GM18505 (cell line): ENCODE measurements around the gene INA.
"Not testable (repeated sequence)": the region's sequence is repeated elsewhere in the genome, so short reads cannot be mapped to it uniquely, and the experiment has no call there.

ENCODE experiments used
- ATAC-seq: cut with Tn5 transposase; IDR thresholded peaks from one replicate; pipeline ENCODE4 v1.9.1; 2021; ENCODE audit not compliant: unreplicated experiment
- POLR2A ChIP-seq: IDR thresholded peaks from 4 replicates; pipeline ENCODE4 v1.6.1; 2011; ENCODE audit warnings: borderline replicate concordance; ENCODE audit not compliant: insufficient read depth, insufficient read length; ENCODE audit errors: extremely low read depth

Gene INA

GRCh38 chr10:103276896-103277712 is at the start of gene INA:
Gene INA, plus strand, starts transcription at chr10:103277138. Its CDS starts 74 bp downstream, at chr10:103277212.
- ATAC-seq, result no peak
- TF ChIP-seq POLR2A, result no peak

DNA sequence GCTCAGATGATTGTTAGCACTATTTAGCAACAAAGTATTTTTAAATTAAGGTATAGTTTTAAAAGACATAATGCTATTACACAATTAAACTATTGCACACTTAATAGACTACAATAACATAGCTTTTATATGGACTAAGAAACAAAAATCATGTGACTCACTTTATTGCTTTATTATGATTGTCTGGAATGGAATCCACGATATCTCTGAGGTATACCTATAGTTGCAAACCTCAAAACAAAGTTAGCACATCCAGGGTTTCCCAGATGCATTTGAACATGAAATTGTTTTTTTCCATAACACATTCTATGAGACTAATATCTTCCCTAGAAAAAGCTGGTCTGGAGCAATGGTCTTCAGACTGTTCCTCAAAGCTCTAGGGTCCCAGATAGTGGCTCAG is 49.5 kb upstream of the INA start:
- no peak for ATAC-seq
- no peak for TF ChIP-seq POLR2A

DNA sequence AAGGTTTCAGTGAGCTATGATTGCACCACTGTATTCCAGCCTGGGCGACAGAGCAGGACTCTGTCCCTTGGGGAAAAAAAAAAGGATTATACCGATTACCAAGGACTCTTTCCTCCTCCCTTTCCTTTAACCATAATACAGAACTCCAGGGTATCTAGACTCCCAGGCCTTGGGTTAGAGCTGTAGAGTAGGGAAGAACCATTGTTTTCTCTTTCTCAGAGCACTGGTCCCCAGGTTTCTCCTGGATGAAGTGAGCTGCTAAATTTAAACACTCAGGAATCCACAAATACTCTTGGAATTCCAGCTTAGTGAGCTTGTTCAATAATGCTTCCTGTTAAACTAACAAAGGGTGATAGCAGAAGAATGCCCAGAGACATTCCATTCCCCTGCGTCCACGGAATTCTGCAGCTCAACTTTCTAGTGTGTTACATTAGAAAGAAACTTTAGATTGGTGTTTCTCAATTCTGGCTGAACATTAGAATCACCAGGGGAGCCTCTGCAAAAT is 45.8 kb upstream of the INA start:
- no peak for ATAC-seq
- no peak for TF ChIP-seq POLR2A

- TF ChIP-seq POLR2A, result no peak
- no peak for ATAC-seq
Observed at GRCh38 chr10:103232131-103232673, 44.7 kb upstream of the INA start.

DNA sequence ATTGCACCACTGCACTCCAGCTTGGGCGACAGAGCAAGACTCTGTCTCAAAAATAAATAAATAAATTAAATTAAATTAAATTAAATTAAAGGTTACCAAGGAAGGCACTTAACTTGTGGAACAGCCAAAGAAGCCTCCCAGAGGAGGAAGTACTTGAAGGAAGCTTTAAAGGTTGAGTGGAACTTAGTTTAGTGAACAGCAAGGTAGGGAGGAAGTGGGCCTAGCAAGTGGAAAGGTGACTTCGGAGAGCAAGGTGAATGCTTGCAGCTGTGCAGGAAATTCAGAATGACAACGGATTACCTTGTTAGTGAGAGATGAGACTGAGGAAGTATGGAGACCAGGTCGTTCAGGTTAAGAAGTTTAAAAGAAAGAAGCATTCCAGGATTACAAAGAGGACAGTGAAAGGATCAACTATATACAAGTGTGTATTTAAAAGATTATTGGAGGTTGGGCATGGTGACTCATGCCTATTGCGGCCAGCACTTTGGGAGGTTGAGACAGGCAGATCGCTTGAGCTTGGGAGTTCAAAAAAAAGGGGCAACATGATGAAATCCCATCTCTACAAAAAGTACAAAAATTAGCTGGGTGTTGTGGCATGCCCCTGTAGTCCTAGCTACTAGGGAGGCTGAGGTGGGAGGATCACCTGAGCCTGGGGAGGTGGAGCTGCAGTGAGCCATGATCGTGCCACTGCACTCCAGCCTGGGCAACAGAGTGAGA is 44.0 kb upstream of the INA start:
- TF ChIP-seq POLR2A, result no peak
- no peak for ATAC-seq

DNA sequence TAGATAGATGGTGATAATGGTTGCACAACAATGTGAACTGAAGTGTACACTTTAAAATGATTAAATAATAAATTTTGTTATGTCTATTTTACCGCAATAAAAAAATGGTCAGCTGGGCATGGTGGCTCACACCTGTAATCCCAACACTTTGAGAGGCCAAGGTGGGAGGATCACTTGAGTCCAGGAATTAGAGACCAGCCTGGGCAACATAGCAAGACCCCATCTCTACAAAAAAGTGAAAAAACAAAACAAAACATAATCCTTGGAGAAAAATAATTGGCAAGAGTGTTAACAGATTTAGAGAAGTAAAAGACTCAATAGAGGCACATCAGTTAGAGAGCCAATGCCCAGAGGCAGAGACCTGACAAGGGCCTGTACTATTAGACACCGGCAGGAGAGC is 41.2 kb upstream of the INA start:
- ATAC-seq, result no peak
- no peak for TF ChIP-seq POLR2A

DNA sequence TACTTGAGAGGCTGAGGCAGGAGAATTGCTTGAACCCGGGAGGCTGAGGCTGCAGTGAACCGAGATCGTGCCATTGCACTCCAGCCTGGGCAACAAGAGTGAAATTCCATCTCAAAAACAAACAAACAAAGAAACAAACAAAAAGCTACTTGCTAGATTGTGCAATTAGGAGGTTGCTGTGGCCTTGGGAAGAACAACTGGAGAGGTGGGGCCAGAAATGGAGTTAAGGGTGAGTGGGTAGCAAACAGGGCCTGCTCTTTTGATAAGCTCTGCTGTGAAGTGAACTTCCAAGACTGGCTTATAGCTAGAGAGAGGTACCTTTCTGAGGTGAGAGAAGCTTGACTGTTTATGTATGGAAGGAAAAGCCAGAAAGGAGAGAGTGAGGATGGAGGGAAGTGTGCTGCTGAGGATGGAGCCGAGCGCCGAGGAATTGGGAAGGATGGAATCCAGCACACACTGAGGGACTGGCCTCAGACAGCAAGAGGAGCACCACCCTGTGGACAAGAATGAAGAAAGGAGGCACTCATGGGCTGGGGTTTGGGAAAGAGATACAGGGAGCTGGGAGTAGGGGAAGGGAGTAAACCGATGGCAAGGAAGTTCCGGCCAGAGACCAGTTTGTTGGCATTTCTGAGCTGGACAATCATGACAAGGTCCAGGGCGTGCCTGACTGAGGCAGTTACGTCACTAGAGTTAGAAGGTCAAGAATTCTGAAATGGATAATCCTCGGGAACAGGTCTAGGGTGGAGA is 38.3 kb upstream of the INA start:
- no peak for ATAC-seq
- no peak for TF ChIP-seq POLR2A

DNA sequence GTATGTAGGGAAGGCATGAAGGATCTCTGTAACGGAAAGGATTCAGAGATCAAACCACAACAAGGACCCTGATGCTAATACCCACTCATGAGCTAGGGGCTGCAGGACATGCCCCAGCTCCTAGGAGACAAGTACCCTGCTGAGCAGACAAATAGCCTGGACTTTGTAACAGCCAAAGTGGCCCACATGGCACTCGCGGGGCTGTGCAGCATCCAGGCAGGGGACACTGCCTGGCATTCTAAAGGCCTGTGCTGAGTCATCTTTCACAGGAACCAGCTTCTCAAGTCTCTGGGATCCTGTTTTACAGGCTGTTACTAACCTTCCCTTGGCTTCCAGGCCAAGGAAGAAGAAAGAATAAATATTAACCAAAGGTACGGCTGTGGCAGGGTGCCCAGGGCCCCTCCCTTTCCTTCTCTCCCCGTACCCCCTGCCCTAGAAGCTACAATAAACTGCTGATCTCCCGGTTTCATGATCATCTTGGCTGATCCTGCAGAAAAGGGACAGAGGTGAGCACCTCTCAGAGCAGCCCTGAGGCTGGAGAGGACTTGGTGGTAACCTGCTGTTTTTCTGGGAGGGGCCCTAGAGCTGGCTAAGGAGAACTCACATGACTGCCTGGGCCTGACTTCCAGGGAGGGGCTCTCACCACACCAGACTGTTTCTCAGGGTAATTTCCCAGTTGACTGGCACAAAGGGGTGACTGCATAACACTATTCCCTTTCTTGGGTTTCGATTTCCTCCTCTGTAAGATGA is 35.5 kb upstream of the INA start:
- no peak for ATAC-seq

DNA sequence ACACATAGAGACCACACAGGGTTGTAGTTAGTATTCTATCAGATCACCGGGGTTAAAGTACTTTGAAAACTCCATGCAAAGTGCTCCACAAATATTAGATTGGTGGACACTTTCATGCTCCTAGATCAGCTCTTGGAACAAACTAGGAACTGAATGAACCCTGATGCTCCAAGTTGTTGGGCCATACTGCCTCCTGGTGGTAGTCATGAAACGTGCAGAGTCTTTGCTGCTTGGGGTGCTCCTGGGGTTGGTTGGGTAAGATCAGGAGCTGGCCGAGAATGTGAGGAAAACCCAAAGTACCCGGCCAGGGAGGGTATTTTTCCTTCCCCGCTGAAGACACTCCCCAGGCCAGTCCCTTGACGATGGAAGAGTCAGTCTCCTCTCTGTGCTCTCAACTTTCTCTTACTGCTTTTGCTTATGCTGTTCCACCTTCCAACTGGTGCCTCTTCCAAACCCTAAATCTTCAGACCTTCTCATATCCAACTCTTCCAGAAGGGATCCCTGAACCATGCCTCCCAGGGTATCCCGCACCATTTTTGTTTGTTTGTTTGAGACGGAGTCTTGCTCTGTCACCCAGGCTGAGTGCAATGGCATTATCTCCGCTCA is 32.2 kb upstream of the INA start:
- no peak for ATAC-seq
- no peak for TF ChIP-seq POLR2A

More for the DNA sequence above, 35.5 kb upstream of the INA start:
- no peak for TF ChIP-seq POLR2A

DNA sequence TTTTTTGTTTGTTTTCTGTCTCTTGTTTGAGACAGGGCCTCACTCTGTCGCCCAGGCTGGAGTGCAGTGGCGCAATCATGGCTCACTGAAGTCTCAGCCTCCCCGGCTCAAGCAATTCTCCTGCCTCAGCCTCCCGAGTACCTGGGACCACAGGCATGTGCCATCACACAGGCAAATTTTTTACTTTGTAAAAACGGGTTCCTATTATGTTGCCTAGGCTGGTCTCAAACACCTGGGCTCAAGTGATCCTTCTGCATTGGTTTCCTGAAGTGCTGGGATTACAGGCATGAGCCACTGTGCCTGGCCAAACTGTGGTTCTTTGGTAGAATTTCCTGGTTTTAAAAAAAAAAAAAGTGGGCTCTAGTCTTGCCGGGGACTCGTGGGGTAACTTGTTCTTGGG is 31.4 kb upstream of the INA start, which contains the start of gene RPEL1:
Gene RPEL1, plus strand, starts transcription at position 301 of the 400 bp plus-strand sequence. CDS start 110 bp downstream, outside the sequence.
- not testable (repeated sequence) for ATAC-seq

- no peak for ATAC-seq
Observed at GRCh38 chr10:103246324-103246723, 30.6 kb upstream of the INA start.

GRCh38 chr10:103254113-103254512 is 22.8 kb upstream of the INA start:
- TF ChIP-seq POLR2A, result no peak
- no peak for ATAC-seq

More at GRCh38 chr10:103246324-103246723, 30.6 kb upstream of the INA start:
- no peak for TF ChIP-seq POLR2A
